Measurements from ENCODE around the gene CSN1S1.

- no peak for TF ChIP-seq SUZ12 (IDR thresholded peaks at IDR 0.05; ENCODE audit: extremely low read depth, insufficient read depth, insufficient read length)
- no peak for TF ChIP-seq YY1 (IDR thresholded peaks at IDR 0.05; ENCODE audit: insufficient read depth, insufficient read length)
- no peak for TF ChIP-seq ZNF274 (IDR thresholded peaks at IDR 0.05; ENCODE audit: low read depth, low read length)
Observed at GRCh38 chr4:69896530-69897116, 34.2 kb upstream of the CSN1S1 start.

Data from NT2/D1 (cell line).